K562 (cell line): ENCODE results near the gene FBXO22. TPM values are rescaled to one million over a fixed set of nuclear protein-coding genes. Genes with fewer than 3 reads are reported as not detected.

Experiments used
- ATAC-seq: fragments of 200-7000 bp; cut with Tn5 transposase; 3 replicates; pipeline ENCODE4 v1.9.1; 2020; ENCODE audit warnings: moderate library complexity
- BruUV-seq: library from RNA; stranded (reverse); fragments of 400-500 nt; replicated peaks from 2 replicates; lab custom pipeline; 2021; lab: Mats Ljungman, UMichigan
- CTCF ChIA-PET: fragments of 300-600 bp; formaldehyde crosslinking; extraction: SDS; loops from one replicate; lab custom pipeline; 2021; ENCODE audit warnings: low intra/inter-chr PET ratio; lab: Yijun Ruan, JAX
- POLR2A ChIA-PET: fragments of 300-600, 350-650 bp; sonication (Branson Sonifier 250); formaldehyde crosslinking; extraction: SDS; loops from one replicate; lab custom pipeline; 2021; ENCODE audit warnings: antibody characterized with exemption, inconsistent platforms; lab: Yijun Ruan, JAX
- DNase-seq, 4 experiments: peaks; one replicate each; pipeline versions ENCODE4 v3.0.0 to v3.0.0-alpha.2; 2011 to 2018; ENCODE audit warnings: low spot score in 3 of 4, mixed read lengths in 3 of 4; ENCODE audit errors: extremely low read depth in 1 of 4
- FAIRE-seq: peaks from 2 replicates; lab custom pipeline; 2011; peaks lifted over from hg19 to GRCh38; lab: Jason Lieb, UNC
- H2AFZ ChIP-seq: 2 replicates; pipeline ENCODE4 v1.6.0; 2011; ENCODE audit warnings: low read depth, low read length, control low read depth, inconsistent platforms
- H3K27ac ChIP-seq: fragments of 200-600 bp; 3 replicates; pipeline ENCODE4 v1.8.0; 2011; ENCODE audit warnings: low read depth, mild to moderate bottlenecking, control low read depth, inconsistent platforms, low read length, moderate library complexity, mixed read lengths; ENCODE audit errors: extremely low read depth
- H3K27me3 ChIP-seq, 2 experiments: fragments of 300-600 bp in 1 of 2; 2 replicates in 1 of 2; 3 replicates in 1 of 2; pipeline versions ENCODE4 v1.6.0 to v1.8.0; 2011; ENCODE audit warnings: inconsistent platforms in 2 of 2, low read length in 2 of 2, mild to moderate bottlenecking in 1 of 2, mixed read lengths in 1 of 2, moderate library complexity in 1 of 2; ENCODE audit not compliant: control insufficient read depth in 2 of 2, insufficient read depth in 2 of 2
- H3K36me3 ChIP-seq: fragments of 300-600 bp; 3 replicates; pipeline ENCODE4 v1.8.0; 2011; ENCODE audit warnings: mild to moderate bottlenecking, low read length, inconsistent platforms; ENCODE audit not compliant: control insufficient read depth, insufficient read depth
- H3K4me1 ChIP-seq, 2 experiments: fragments of 200-600 bp in 1 of 2; replicated peaks in 1 of 2; 2 replicates in 1 of 2; 3 replicates in 1 of 2; pipeline versions ENCODE4 v1.5.1 to v1.8.0; 2011; ENCODE audit warnings: inconsistent platforms in 2 of 2, low read length in 2 of 2, mild to moderate bottlenecking in 1 of 2, mixed read lengths in 1 of 2, moderate library complexity in 1 of 2; ENCODE audit not compliant: control insufficient read depth in 2 of 2, insufficient read depth in 2 of 2
- H3K4me2 ChIP-seq: 2 replicates; pipeline ENCODE4 v1.6.1; 2011; ENCODE audit warnings: low read length, control low read depth, inconsistent platforms, mixed read lengths; ENCODE audit not compliant: insufficient read depth
- H3K4me3 ChIP-seq: fragments of 200-600 bp; sonication (generic), shearing (Covaris generic); 2 replicates; pipeline ENCODE4 v1.5.1; 2016; ENCODE audit warnings: control low read depth, inconsistent platforms
- H3K79me2 ChIP-seq: fragments of 200-600 bp; 3 replicates; pipeline ENCODE4 v1.8.0; 2011; ENCODE audit warnings: low read length, inconsistent platforms; ENCODE audit not compliant: control insufficient read depth, insufficient read depth
- H3K9ac ChIP-seq, 2 experiments: 2 replicates each; pipeline versions ENCODE4 v1.6.0 to v1.6.1; 2011; ENCODE audit warnings: low read depth in 2 of 2, low read length in 2 of 2, control low read depth in 1 of 2, inconsistent platforms in 1 of 2, mild to moderate bottlenecking in 1 of 2, mixed read lengths in 1 of 2; ENCODE audit not compliant: insufficient read depth in 1 of 2
- H3K9me1 ChIP-seq: one replicate; pipeline ENCODE4 v1.6.0; 2011; ENCODE audit warnings: inconsistent platforms, mild to moderate bottlenecking, low read length, moderate library complexity; ENCODE audit not compliant: control insufficient read depth, insufficient read depth
- H3K9me3 ChIP-seq: replicated peaks from 2 replicates; pipeline ENCODE4 v1.5.1; 2011; ENCODE audit warnings: low read depth, low read length, inconsistent platforms; ENCODE audit not compliant: control insufficient read depth, insufficient read depth
- H4K20me1 ChIP-seq: replicated peaks from 2 replicates; pipeline ENCODE4 v1.6.1; 2011; ENCODE audit warnings: low read length, inconsistent platforms, mixed read lengths; ENCODE audit not compliant: control insufficient read depth, insufficient read depth
- HNRNPLL ChIP-seq: fragments of 200-400 bp; formaldehyde crosslinking; IDR thresholded peaks from 2 replicates; pipeline ENCODE4 v1.6.1; 2017; ENCODE audit warnings: low read length, low read depth, mild to moderate bottlenecking; ENCODE audit not compliant: poor library complexity, severe bottlenecking
- KLF16 ChIP-seq: IDR thresholded peaks from 2 replicates; pipeline ENCODE4 v1.6.1; 2016; ENCODE audit warnings: antibody characterized with exemption
- MBD1 ChIP-seq: fragments of 250-450 bp; sonication (Bioruptor Pico); IDR thresholded peaks from 2 replicates; pipeline ENCODE4 v1.8.0; 2022; ENCODE audit warnings: inconsistent platforms
- NCOA1 ChIP-seq: fragments of 450-650 bp; IDR thresholded peaks from 2 replicates; pipeline ENCODE4 v1.6.1; 2016; ENCODE audit warnings: low read depth
- RHOXF2B ChIP-seq: fragments of 250-450 bp; sonication (Bioruptor Pico); conservative IDR thresholded peaks from 2 replicates; pipeline ENCODE4 v1.5.1; 2021
- ZNF121 ChIP-seq: sonication (generic); formaldehyde crosslinking; conservative IDR thresholded peaks from 2 replicates; pipeline ENCODE4 v1.8.0; 2022; ENCODE audit warnings: missing genetic modification reagents
- ZNF77 ChIP-seq: fragments of 250-450 bp; sonication (Bioruptor Pico); IDR thresholded peaks from 2 replicates; pipeline ENCODE4 v1.5.0; 2020
- WGBS: fragments of 100-300 bp; shearing (Covaris generic); methylation state at CpG from one replicate; pipeline ENCODE4 v1.1.6; 2016; ENCODE audit warnings: low coverage, mixed read lengths; ENCODE audit not compliant: insufficient coverage; ENCODE audit errors: missing lambda C conversion rate; 5-methylcytosine and 5-hydroxymethylcytosine counted together
- in situ Hi-C: fragments of 300-500 bp; cut with MboI; formaldehyde crosslinking; loops from 4 replicates; pipeline ENCODE4 v1.15.0; 2018; ENCODE audit warnings: inconsistent platforms, mixed read lengths
- intact Hi-C: fragments of 100-400 bp; cut with micrococcal nuclease; formaldehyde crosslinking; loops from 2 replicates; pipeline ENCODE4 v1.14.2; 2022
- polyA plus RNA-seq, 8 experiments: library from polyadenylated mRNA; depleted of rRNA in 4 of 8; stranded (reverse) in 5 of 8; unstranded in 3 of 8; fragments of >200 nt; fragmentation: Nextera tagmentation in 2 of 8; fragmentation: Illumina TruSeq in 1 of 8; extraction: Ambion mirVana in 2 of 8; extraction: Trizol in 1 of 8; gene quantifications; 2 replicates each; pipeline versions ENCODE4 v1.2.1 to v1.2.3, GENCODE V29; 2011 to 2014; ENCODE audit warnings: inconsistent platforms in 1 of 8, missing spikeins in 1 of 8
- total RNA-seq, 7 experiments: library from RNA; depleted of rRNA in 6 of 7; stranded (reverse); fragments of >200 nt in 6 of 7; fragmentation: Illumina TruSeq in 2 of 7; extraction: Trizol in 2 of 7; gene quantifications; 2 replicates each; pipeline versions ENCODE4 v1.2.1 to v1.2.3, GENCODE V29; 2011 to 2021; ENCODE audit warnings: low replicate concordance in 1 of 7

FBXO22 gene
- total and polyA plus RNA-seq, 9 of the 15 experiments (the other 6 are each of a cell fraction or from before 2014, with no cell fraction given) = 24.4 to 99.4 (median 66.5) TPM

- TF ChIP-seq MBD1 (CRISPR knock-in tag) (no peak), RHOXF2B (CRISPR knock-in tag) (no peak), ZNF77 (CRISPR knock-in tag) (no peak), HNRNPLL (no peak)
- TF ChIP-seq, all 486 proteins: peak for 0
Measured at GRCh38 chr15:75985971-75986370, 82.3 kb downstream of the FBXO22 start (continued).

- Histone ChIP-seq H2AFZ (no peak overlapping the region), H3K27ac (no peak overlapping the region), H3K9me1 (no peaks in the 10 kb centered on the region), H3K4me1 (no peaks in the 10 kb centered on the region), H3K79me2 (no peaks in the 10 kb centered on the region), H3K9ac (no peak overlapping the region), H3K4me3 (no peak overlapping the region), H4K20me1 (no peaks in the 10 kb centered on the region), H3K9me3 (no peaks in the 10 kb centered on the region), H3K4me2 (no peak overlapping the region), H3K36me3 (no peaks in the 10 kb centered on the region), H3K27me3 (peaks cover 0 to 4% of the 10 kb centered on the region in 2 experiments; a peak in 2 of 5 replicates)
- no TSS peak for BruUV-seq
- WGBS = 46% methylated on average over 2 of the region's 2 CpGs
- no peak for ATAC-seq
- TF ChIP-seq NCOA1 (no peak), ZNF121 (CRISPR knock-in tag) (0 out of 2 replicates have a peak, but pooled peaks have one; percentile 24), KLF16 (no peak)
- no peak for FAIRE-seq
- ChIA-PET POLR2A (interaction anchor here (0.7 to 0.8 kb wide), 2 partner anchors 10 to 25 kb away, joined by 3 read pairs; no protein-coding TSS in a partner anchor), CTCF (no interaction called here)
- in situ Hi-C loops (no loop called here), intact Hi-C loops (no loop called here)
- DNase-seq = no peak
Measured at GRCh38 chr15:75989045-75989444, 85.4 kb downstream of the FBXO22 start.
